Fibroblast of peridontal ligament (primary cell): ENCODE measurements around the gene TBX15.
A peak's percentile ranks its signal among the peaks of the same experiment; 100 is the strongest.

ENCODE experiments used
- DNase-seq: peaks from one replicate; pipeline ENCODE4 v3.0.0-alpha.2; 2010; ENCODE audit errors: extremely low read depth

Gene TBX15

DNA sequence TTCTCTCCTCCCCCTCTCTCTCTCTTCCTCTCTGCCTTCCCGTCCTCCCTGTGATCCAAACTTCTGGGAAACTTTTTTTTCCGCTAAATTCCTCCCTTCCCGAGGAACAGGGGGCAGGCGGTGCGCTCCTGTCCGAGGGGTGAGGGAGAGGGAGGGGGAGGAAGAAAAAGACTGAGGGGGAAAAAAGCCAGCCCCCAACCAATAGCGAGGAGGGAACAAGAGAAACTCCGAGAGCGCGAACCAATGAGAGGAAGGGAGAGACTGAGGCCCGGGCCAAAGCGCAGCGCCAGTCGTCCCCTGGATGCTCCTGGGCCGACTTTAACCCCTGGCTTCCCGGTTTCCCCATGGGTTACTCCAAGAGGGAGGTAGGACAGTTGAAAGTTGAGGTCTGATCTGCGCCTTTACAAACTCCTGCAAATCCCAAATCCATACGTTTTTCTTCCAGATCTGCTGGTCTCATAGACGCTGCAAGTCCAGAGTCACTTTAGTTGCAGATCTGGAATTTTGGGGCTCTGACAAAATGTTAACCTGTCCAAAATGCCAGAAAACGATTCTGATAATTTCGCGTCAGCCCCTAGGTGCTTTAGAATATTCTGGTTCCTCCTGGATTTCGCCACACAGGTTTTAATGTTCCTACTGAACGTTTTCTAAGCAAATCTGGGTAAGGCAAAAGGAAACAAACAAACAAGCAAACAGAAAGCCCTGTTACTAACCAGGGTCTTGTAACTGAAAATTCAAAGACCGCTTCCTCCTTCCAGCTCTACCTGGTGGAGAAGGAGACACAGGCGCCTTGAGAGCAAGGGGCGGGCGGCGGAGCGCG lies at the start of gene TBX15:
TSS of gene TBX15 (minus strand) at position 158 of the 820 bp plus-strand sequence. CDS start 548 bp downstream, outside the sequence.
- no peak for DNase-seq

DNA sequence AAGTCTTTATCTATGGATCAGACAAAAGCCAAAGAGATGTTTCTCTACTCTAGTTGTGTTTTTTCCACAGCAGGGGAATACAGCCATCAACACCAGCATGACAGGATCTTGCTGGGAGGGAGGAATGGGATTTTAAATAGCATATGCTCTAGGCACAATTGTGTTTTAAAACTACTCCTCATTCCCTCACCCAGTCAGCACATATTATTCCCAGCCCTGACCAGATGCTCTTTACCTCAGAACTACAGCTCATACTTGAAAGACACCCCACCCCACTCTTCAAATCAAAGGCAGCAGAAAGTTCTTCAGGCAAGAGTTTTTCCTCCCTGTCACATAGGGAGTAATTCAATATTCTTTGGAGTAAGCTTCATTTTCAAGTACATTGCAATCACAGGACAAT lies 46.2 kb upstream of the TBX15 start:
- DNase-seq, result no peak

DNA sequence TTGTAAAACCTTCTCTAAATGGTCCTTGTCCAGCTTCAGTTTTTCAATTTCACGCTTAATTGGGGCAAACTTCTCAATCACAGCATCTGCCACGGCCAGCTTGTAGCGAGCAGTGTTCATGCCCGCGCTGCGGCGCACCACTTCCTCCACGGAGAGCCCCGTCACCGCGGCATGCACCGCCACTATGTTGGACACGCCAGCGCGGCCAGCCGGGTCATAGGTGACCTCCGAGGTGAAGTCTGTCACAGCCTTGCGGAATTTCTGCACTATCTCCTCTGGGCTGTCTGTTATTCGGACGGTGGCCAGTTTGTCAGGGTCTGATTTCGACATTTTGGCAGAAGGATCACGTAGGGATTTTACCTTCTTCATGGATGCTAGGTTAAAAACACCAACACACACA lies 44.8 kb upstream of the TBX15 start:
- no peak for DNase-seq

DNA sequence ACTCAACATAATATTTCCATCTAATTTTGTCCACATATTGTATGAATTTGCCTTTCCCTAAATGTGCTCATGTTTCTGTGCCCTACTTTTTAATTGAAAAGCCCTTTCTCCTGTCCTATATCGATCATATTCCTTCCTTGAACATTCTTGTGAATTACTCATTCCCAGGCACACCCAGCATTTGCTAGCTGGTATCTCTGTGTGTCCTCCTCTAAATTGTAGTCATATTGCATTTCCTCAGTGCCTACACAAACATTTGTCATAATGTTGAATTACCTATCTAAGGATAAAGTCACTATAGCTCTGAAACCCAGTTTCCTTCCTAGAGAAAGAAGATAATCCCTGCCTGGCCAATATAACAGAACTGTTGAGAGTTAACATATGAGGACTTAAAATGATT lies 39.6 kb upstream of the TBX15 start:
- no peak for DNase-seq

DNA sequence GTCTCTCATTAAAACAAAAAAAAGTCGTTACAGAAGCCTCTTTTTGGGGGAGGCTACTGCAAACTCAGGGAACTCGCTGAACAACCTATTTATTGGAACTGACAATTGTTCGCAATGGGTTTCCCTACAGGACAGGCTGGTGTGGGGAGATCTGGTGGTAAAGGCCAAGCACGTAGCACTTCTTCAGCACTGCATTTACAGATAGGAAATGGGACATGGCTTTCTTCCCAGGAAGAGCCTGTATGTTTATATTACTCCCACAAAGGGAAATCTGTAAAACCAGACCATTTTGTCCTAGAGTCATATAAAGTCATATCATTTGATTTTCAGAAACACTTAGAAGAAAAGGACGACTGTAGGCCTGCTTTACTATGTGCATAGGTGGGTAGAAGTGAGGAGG lies 38.8 kb upstream of the TBX15 start:
- DNase-seq, result no peak

DNA sequence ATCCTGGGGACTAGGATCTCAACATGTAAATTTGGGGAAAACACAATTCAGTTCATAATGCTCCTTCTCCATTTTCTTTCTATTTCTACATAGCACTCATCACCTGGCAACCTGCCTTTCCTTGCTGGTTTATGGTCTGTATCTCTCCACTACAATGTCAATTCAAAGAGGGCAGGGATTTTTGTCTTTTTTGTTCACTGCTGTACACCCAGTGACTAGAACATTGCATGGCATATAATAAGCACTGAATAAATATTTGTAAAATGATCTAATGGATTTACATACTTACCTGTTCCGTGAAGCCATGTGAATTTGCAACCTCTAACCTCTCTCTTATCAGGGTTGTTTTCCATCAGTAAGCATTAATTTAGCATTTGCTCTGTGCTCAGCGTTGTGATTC lies 27.4 kb upstream of the TBX15 start:
- DNase-seq, result no peak

DNA sequence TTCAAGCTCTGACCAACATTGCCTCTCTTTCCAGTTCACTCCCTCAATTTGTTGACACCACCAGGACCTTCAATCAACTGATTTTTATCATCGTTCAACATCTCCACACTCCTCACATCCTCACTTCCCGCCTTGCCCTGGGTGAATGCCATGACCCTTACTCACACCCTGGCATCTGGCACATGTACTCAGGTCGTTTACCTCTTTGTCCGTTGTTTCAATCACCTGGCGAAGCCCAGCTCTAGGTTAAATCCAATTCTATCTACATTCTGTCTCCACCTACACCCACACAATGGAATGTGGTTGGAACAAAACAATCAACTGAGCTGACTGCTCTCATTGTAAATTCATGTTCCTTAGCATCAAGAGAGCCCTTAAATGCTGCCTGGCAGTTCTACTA lies 24.2 kb upstream of the TBX15 start:
- DNase-seq, result no peak

DNA sequence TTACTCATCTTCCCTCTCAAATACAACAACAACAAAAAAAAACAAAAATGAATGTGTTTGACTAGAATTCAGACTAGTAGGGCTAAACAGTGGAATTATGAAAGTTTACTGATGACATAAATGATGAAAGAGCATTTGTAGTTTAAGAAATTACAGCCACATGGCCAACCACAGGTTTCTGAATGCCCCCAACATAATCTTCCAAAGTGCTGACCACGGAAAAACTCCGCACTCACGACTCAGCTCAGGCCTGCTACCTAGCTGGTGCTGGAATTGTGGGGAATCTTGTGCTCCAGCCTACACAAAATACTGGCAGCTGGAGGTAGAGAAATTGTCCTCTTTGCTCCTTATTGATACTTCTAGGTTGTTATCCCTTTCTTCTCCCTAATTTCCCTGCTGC lies 23.6 kb upstream of the TBX15 start:
- DNase-seq, result no peak

DNA sequence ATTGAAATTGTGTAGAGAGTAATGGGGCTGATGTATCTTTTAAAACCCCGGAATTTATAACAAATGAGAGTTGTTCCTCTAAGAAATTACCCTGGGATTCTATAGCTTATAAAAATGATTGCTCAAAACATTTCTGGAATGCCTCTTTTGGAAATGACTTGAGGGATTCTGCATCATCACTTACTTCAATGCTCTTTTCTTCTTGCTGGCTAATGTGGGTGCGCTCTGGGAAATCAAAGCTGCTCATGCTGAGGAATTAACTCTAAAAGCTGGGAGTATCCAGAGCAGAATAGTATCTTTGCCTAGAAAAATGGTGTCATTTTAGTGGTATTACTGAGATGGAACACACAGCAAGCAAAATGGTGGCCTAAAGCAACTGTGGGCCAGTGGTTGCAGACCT lies 23.0 kb upstream of the TBX15 start:
- no peak for DNase-seq

DNA sequence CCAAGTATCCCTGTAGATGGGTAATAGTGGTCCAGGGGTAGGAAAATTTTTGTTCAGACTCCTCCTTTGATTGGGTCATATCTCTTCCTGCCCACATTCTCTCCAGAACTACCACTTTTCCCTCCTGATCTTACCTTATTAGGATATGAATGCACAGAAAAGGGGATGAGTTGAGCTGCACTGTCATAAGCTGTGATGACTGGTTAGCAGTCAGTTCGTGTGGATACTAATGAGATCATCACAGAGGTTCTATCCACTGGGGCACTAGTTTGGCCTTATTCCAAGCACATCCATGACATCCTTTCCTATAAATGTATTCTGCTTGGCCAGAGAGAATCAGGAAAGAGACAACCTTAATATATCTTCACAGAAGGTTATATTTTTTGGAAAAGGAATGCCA lies 22.1 kb upstream of the TBX15 start:
- DNase-seq, result no peak

DNA sequence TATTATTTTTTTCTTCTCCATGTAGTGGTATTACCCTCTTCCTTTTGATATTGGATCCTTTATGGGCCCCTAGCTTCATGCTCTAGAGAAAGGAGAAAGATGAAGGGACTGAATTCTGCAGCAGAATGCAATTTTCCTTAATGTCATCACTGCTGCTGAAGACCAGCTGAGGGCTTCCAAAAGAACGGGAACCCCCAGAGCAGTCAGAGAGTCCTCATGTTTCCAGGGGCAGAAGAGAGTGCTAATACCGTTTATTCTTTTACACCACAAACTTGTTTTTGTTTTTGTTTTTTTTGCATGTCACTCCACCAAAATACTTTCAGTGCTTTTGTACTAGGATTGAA lies 21.1 kb upstream of the TBX15 start:
- no peak for DNase-seq

DNA sequence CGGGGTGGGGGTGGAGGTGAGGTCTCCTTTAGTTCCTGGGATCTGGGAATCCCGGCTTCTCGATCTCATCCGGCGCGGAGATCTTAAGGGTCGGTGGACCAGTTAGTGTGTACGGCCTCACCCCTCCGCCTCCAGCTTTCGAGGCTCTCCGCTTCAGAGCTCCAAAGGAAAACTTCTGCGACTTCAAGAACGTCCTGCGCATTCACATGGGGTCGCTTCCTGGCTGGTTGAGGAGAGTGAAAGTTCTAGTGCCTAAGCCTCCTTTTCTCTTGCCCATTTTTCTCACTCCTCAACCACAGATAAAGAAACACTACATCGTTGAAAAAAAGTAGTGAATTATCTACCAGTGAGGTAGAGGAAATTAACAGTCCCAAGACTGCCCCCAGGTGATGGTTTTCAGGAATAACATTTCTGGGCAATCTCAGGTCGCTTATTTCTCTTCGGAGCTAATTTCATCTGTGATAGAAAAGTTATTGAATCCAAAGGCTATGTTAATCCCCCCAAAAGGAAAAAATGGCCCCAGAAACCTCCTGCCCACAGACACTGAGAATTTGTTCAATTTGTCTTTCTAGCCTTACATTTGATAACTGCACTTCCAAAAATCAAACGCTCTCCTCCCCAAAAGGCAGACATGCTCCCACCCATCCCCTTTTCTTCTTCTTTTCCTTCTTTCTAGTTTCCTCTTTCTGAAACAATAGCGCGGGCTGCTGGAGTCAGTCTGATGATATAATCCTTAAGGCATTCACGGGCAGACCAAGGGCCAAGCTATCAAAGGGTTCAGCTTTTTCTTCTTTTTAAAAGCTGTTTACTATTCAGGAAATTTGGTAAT lies 20.6 kb upstream of the TBX15 start:
- DNase-seq, result peak; percentile 65

DNA sequence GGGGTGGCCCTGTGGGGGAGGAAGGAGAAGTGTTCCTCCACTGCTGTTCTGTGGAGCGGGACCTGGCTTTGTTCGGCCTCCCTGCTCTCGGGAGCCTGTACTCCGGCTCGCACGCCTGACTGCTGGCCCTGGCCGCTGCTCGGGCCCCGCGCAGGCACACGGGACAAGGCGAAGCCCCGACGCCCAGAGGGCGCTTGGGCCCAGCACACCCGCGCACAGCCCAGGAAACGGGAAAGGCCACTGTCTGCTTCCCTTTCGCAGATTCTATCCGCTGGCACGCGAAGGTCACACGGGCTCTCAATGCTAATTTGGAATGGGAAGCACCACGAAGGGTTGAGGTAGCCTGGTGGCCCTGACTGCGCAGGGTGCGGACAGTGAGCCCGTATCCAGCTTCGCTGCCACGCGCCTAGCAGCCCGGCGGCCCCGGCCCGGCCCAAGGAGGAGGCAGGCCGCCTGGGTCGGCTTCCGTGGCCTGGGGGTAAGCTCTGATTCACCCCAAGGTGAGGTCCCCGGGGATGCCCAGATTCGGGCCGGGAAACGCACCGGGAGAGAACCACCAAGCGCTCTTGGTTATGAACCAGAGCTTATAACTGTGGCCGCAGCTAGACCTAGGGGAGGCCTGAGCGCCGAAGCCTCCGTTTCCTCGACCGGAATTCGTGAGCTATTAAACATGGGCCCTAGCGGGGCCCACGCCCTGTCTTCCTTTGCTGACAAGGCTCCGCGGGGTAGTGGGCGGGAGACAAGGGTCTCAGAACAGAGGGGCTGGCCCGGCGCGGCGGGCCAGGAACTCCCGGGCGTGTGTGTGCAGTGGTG lies 19.7 kb upstream of the TBX15 start:
- no peak for DNase-seq

DNA sequence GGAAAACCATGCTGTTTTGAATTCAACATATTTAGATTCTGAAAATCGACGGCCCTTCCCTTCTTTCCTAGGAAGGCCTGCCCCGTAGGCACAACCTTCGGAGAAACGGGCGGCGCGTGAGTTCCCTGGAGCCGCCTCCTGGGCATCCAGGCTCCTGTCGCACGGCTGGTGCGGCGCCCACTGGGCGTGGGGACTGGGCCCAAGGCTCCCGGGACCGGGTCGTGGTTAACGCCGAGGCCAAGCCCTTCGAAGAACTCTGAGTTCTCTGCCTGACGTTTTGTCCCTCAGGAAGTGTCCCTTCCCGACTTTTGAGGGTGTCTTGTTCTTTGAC lies 19.2 kb upstream of the TBX15 start:
- DNase-seq, result no peak

DNA sequence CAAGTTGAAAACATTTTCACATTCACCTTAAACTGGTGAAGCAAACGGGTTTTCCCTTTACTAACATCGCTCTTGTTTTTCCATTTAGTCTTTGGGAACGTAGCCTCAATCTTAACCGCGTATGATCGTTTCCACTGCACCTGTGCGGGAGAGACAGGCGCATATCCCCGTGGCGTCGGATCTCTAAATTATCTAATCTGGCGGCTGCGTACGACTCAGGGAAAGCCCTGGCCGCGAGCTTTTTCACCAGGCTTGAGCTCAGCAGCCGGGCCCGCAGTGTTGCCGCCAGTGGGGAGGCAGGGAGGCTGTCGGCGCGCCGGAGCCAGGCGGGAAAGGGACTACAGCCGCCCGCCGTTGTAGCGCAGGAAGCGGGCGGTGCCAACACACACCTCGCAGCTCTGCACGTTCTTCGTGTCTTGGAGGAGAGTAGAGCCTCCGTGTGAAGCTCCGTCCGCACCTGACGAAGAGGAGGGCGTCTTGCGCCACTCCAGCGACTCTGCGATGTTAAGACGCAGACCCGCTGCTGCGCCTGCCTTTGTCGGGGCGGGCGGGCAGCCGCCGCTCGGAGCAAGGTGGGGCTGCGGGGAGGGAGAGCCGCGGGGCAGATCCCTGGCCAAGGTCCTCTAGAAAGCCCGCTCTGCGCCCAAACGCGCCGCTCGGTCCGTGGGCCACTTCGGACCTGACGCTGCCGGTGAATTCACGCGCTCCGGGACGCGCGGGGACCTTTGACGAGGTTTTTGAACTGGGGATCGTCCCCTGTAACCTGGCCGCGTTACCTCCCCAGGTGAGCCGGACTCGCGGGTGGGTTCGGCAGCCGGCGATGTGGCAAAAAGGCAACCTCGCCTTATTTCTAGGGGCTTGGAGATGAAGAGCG lies 18.5 kb upstream of the TBX15 start:
- DNase-seq, result no peak

DNA sequence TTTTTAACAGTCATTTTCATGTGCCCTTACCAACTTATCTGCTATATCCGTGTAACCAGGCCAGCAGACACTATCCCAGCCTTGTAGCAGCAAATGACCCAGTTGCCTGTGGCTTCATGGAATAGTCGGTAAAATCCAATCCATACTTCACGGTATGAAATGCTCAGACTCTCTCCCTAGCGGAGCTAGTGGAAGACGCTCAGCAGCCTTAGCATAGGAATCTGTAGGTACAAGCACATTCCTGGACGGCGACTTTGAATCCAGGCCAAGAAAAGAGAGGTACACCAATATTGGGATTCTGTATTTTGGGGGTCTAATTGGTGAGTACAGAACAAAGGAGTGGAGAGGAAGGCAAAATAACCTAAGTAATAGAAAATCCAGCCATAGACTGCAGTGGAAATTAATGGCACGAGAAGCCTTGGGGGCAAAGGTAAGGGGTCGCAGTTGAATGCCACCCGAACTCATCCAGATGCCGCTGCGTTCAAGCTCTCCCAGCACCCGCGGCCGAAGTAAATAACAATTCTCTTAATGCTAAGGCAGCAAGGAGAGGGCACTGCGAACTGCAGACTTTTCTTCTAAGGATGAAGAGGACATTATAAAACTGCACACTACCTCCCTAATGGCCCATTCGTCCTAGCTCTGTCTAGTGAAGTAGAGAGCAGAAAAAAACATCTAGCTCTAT lies 17.7 kb upstream of the TBX15 start:
- no peak for DNase-seq

DNA sequence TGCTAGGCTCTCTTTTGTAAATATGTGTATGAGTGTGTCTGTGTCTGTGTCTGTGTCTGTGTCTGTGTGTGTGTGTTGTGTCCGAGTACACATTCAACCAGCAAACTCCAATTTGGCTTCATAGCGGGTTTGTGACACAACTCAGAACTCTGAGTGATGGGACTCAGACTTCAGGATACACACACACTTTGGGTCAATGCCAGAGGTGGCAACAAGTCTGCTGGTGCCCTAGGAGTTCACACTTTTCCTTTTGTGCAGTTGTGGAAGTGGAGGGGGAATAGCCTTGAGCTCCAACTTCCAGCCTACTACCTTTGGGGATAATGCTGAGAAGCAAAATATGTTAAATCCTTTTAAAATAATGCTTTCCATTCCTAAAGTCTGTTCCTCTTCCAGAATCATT lies 16.6 kb upstream of the TBX15 start:
- DNase-seq, result no peak

DNA sequence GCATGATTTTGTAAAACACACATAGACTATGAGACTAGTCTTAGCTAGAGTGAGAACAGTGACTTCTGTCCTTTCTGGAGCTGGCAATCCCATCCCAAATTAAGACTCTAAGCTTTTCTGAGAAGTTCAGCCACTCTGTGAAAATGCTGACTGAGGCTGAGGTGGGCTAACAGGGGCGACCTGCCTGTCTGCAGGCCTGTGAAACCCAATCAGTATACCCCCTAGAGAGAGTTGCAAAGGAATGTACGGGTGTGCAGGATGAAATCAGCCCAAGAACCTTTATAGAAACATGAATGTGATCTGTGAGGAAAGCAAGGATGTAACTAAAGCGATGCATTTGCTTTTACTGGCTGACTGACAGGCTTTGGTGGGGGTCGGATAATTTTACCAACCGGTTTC lies 16.0 kb upstream of the TBX15 start:
- DNase-seq, result no peak

DNA sequence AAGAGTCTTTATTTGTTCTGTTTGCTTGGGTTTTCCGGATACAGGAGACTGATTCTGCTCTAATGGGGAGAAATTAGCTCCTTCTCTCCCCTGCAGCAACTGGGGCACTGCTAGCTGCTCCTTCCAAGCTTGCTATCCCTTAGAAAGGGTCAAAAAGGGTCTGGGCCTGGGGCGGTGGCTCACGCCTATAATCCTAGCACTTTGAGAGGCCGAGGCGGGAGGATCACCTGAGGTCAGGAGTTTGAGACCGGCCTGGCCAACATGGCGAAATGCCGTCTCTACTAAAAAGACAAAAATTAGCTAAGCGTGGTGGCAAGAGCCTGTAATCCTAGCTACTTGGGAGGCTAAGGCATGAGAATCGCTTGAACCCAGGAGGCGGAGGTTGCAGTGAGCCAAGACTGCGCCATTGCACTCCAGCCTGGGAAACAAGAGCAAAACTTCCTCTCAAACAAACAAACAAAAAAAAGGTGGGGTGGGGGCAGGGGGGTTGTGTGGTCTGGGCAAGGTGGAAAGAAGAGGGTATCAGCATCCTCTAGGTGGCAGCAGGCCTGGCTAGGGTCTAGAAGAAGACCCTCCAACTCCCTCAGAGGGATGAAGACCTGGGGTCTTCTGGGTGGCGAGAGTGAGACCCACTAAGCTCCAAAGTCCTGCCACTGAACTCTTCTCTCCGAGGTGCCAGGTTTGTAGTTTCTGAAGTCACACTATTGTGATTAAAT lies 15.4 kb upstream of the TBX15 start:
- DNase-seq, result no peak

DNA sequence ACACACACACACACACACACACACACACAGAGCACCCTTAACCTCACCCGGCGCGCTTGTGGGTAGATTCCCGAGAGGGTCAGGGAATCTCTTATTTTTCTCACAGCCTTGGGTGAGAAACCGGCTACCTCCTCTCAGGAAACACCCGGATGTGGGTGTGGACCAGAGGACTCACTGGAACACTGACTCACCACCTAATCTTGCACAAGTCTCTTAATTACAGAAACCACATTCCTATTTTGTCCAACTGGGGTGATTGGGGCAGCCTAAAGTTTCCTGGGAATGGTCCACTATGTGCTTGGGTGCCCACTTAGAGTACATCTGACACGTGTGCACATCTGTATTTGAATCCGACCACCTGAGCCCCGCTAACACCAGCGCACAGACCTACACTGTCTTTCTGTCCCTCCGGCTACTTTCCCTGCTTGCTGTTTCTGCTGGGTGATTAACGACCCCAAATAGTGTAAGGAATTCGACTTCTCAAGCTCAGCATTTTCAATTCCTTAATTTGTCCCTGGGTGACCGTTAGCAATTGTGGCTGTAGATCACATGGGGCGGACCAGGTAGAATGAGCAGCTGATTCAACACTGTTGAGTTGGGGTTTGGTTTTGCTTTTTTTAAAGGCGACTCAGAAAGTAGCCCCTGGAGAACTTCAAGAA lies 14.0 kb upstream of the TBX15 start:
- DNase-seq, result peak; percentile 58
